HepG2 (cell line): Measurements from ENCODE around the gene RABL6. TPM values are rescaled to one million over a fixed set of nuclear protein-coding genes. Genes with fewer than 3 reads are reported as not detected.
A peak's percentile ranks its signal among the peaks of the same experiment; 100 is the strongest.

Experiments
- ARNTL ChIP-seq: sonication (generic); formaldehyde crosslinking; IDR thresholded peaks from 2 replicates; pipeline ENCODE4 v1.4.0; 2020; ENCODE audit warnings: mild to moderate bottlenecking, missing genetic modification reagents
- CERS6 ChIP-seq: sonication (generic); formaldehyde crosslinking; IDR thresholded peaks from 2 replicates; pipeline ENCODE4 v1.5.0; 2020; ENCODE audit warnings: missing genetic modification reagents
- CREB3 ChIP-seq: sonication (generic); formaldehyde crosslinking; IDR thresholded peaks from 2 replicates; pipeline ENCODE4 v1.5.0; 2020; ENCODE audit warnings: missing genetic modification reagents
- E2F5 ChIP-seq: sonication (generic); formaldehyde crosslinking; conservative IDR thresholded peaks from 2 replicates; pipeline ENCODE4 v1.4.0; 2020; ENCODE audit warnings: missing genetic modification reagents
- GFI1 ChIP-seq: sonication (generic); formaldehyde crosslinking; IDR thresholded peaks from 2 replicates; pipeline ENCODE4 v1.5.0; 2020; ENCODE audit warnings: missing genetic modification reagents, mild to moderate bottlenecking, borderline replicate concordance
- HIVEP1 ChIP-seq: sonication (generic); formaldehyde crosslinking; IDR thresholded peaks from 2 replicates; pipeline ENCODE4 v1.4.0; 2020; ENCODE audit warnings: mild to moderate bottlenecking, missing genetic modification reagents
- MAF1 ChIP-seq: sonication (generic); formaldehyde crosslinking; IDR thresholded peaks from 2 replicates; pipeline ENCODE4 v1.5.0; 2020; ENCODE audit warnings: missing genetic modification reagents, borderline replicate concordance
- NFE2 ChIP-seq: sonication (generic); formaldehyde crosslinking; IDR thresholded peaks from 2 replicates; pipeline ENCODE4 v1.4.0; 2020; ENCODE audit warnings: missing genetic modification reagents
- REXO4 ChIP-seq: sonication (generic); formaldehyde crosslinking; IDR thresholded peaks from 2 replicates; pipeline ENCODE4 v1.8.0; 2022; ENCODE audit warnings: missing genetic modification reagents, mild to moderate bottlenecking, borderline replicate concordance
- SNAPC5 ChIP-seq: sonication (generic); formaldehyde crosslinking; IDR thresholded peaks from 2 replicates; pipeline ENCODE4 v1.8.1; 2023; ENCODE audit warnings: mild to moderate bottlenecking, missing genetic modification reagents, borderline replicate concordance
- TRIM24 ChIP-seq: sonication (generic); formaldehyde crosslinking; IDR thresholded peaks from 2 replicates; pipeline ENCODE4 v1.8.0; 2022; ENCODE audit warnings: mild to moderate bottlenecking, missing genetic modification reagents
- YEATS4 ChIP-seq: sonication (generic); formaldehyde crosslinking; IDR thresholded peaks from 2 replicates; pipeline ENCODE4 v1.4.0; 2020; ENCODE audit warnings: missing genetic modification reagents, borderline replicate concordance
- ZBTB26 ChIP-seq: IDR thresholded peaks from 2 replicates; pipeline ENCODE4 v1.6.1; 2016; ENCODE audit warnings: missing compliant biosample characterization, missing genetic modification reagents, borderline replicate concordance
- ZFP36 ChIP-seq: fragments of 150-350 bp; IDR thresholded peaks from 2 replicates; pipeline ENCODE4 v1.6.1; 2018; ENCODE audit warnings: borderline replicate concordance, low read length, low read depth; ENCODE audit not compliant: partially characterized antibody
- ZNF101 ChIP-seq: sonication (generic); formaldehyde crosslinking; IDR thresholded peaks from 2 replicates; pipeline ENCODE4 v1.4.0; 2020; ENCODE audit warnings: mild to moderate bottlenecking, low read depth, missing genetic modification reagents, borderline replicate concordance
- ZNF124 ChIP-seq: sonication (generic); formaldehyde crosslinking; IDR thresholded peaks from 2 replicates; pipeline ENCODE4 v1.4.0; 2020; ENCODE audit warnings: missing genetic modification reagents
- ZNF574 ChIP-seq: sonication (generic); formaldehyde crosslinking; IDR thresholded peaks from 2 replicates; pipeline ENCODE4 v1.4.0; 2020; ENCODE audit warnings: missing genetic modification reagents
- ZNF740 ChIP-seq: sonication (generic); formaldehyde crosslinking; IDR thresholded peaks from 2 replicates; pipeline ENCODE4 v1.4.0; 2020; ENCODE audit warnings: missing genetic modification reagents
- ZNF784 ChIP-seq: sonication (generic); formaldehyde crosslinking; IDR thresholded peaks from 2 replicates; pipeline ENCODE4 v1.5.1; 2020; ENCODE audit warnings: missing genetic modification reagents, mild to moderate bottlenecking, borderline replicate concordance
- ZNF883 ChIP-seq: sonication (generic); formaldehyde crosslinking; IDR thresholded peaks from 2 replicates; pipeline ENCODE4 v1.5.1; 2020; ENCODE audit warnings: mild to moderate bottlenecking, missing genetic modification reagents; ENCODE audit errors: not compliant biosample characterization
- ZSCAN29 ChIP-seq: sonication (generic); formaldehyde crosslinking; conservative IDR thresholded peaks from 2 replicates; pipeline ENCODE4 v1.4.0; 2020; ENCODE audit warnings: mild to moderate bottlenecking, missing genetic modification reagents
- polyA plus RNA-seq, 8 experiments: library from polyadenylated mRNA; depleted of rRNA in 3 of 8; stranded (reverse) in 7 of 8; unstranded in 1 of 8; fragments of >200 nt; fragmentation: Illumina TruSeq in 4 of 8; extraction: Trizol in 4 of 8; gene quantifications; 2 replicates each; pipeline versions ENCODE4 v1.2.1 to v1.2.3, GENCODE V29; 2011 to 2016; ENCODE audit warnings: low read depth in 4 of 8, missing spikeins in 1 of 8, mixed read lengths in 1 of 8; ENCODE audit not compliant: insufficient read depth in 1 of 8
- total RNA-seq, 5 experiments: library from RNA; depleted of rRNA; stranded (reverse); fragments of >200 nt; fragmentation: Illumina TruSeq; extraction: Trizol; gene quantifications; 2 replicates each; pipeline ENCODE4 v1.2.3, GENCODE V29; 2016; ENCODE audit warnings: low read depth in 1 of 5

Gene RABL6
- total and polyA plus RNA-seq, 2 of the 13 experiments (the other 11 are each of a cell fraction or from before 2014, with no cell fraction given): 81.5 to 125 TPM

GRCh38 chr9:136794281-136794999, 13.3 kb upstream of the RABL6 start (continued):
- no peak for TF ChIP-seq ZNF883 (CRISPR knock-in tag)
- TF ChIP-seq ZNF124 (CRISPR knock-in tag): no peak
- no peak for TF ChIP-seq ZNF740 (CRISPR knock-in tag)
- TF ChIP-seq ZNF784 (CRISPR knock-in tag): 0 out of 2 replicates have a peak, but pooled peaks have one; percentile 27
- no peak for TF ChIP-seq ZNF574 (CRISPR knock-in tag)
- no peak for TF ChIP-seq CREB3 (CRISPR knock-in tag)
- TF ChIP-seq TRIM24 (CRISPR knock-in tag): no peak
- 0 out of 2 replicates have a peak, but pooled peaks have one; percentile 33 for TF ChIP-seq CERS6 (CRISPR knock-in tag)
- TF ChIP-seq ZNF101 (CRISPR knock-in tag): no peak
- TF ChIP-seq ZSCAN29 (CRISPR knock-in tag): no peak
- TF ChIP-seq YEATS4 (CRISPR knock-in tag): no peak
- TF ChIP-seq REXO4 (CRISPR knock-in tag): no peak
- TF ChIP-seq ARNTL (CRISPR knock-in tag): no peak
- TF ChIP-seq SNAPC5 (CRISPR knock-in tag): no peak
- TF ChIP-seq MAF1 (CRISPR knock-in tag): no peak
- no peak for TF ChIP-seq HIVEP1 (CRISPR knock-in tag)
- TF ChIP-seq ZBTB26: no peak
- TF ChIP-seq NFE2 (CRISPR knock-in tag): no peak
- no peak for TF ChIP-seq E2F5
- TF ChIP-seq GFI1 (CRISPR knock-in tag): no peak
- no peak for TF ChIP-seq ZFP36
